DMS53 (cell line): Measurements from ENCODE around the gene GPR32.
"Not testable (repeated sequence)": the region's sequence is repeated elsewhere in the genome, so short reads cannot be mapped to it uniquely, and the experiment has no call there.

Source experiments
- DNase-seq: peaks from one replicate; lab custom pipeline; 2025; lab: John Stamatoyannopoulos, UW

Gene GPR32

GRCh38 chr19:50770164-50770563 is at the start of gene GPR32:
Gene GPR32, plus strand, starts transcription at chr19:50770464. Its CDS starts 137 bp downstream, at chr19:50770601.
- not testable (repeated sequence) for DNase-seq

GRCh38 chr19:50720921-50721381 is 49.3 kb upstream of the GPR32 start:
- DNase-seq = no peak

- no peak for DNase-seq
These were observed 48.7 kb upstream of the GPR32 start for GRCh38 chr19:50721441-50722137.

- DNase-seq = no peak
These were observed 47.9 kb upstream of the GPR32 start for GRCh38 chr19:50722201-50723013.

- no peak for DNase-seq
These were observed 47.2 kb upstream of the GPR32 start, which contains the start of gene CLEC11A for GRCh38 chr19:50723069-50723468. Gene CLEC11A, plus strand, starts transcription at chr19:50723364. Its CDS starts 162 bp downstream, at chr19:50723526.

- no peak for DNase-seq
These were observed 46.3 kb upstream of the GPR32 start for GRCh38 chr19:50723735-50724521.

GRCh38 chr19:50724522-50725217 is 45.6 kb upstream of the GPR32 start:
- DNase-seq = no peak

GRCh38 chr19:50725218-50725910 is 44.9 kb upstream of the GPR32 start:
- DNase-seq = no peak

- DNase-seq = no peak
These were observed 44.4 kb upstream of the GPR32 start for GRCh38 chr19:50725911-50726230.

- DNase-seq = no peak
These were observed 42.1 kb upstream of the GPR32 start for GRCh38 chr19:50728084-50728737.

- DNase-seq = no peak
These were observed 40.4 kb upstream of the GPR32 start for GRCh38 chr19:50729894-50730293.

GRCh38 chr19:50735869-50736268 is 34.4 kb upstream of the GPR32 start:
- no peak for DNase-seq

GRCh38 chr19:50736338-50736737 is 33.9 kb upstream of the GPR32 start:
- DNase-seq = no peak

- no peak for DNase-seq
These were observed 30.9 kb upstream of the GPR32 start for GRCh38 chr19:50739132-50739913.

- no peak for DNase-seq
These were observed 30.3 kb upstream of the GPR32 start for GRCh38 chr19:50739914-50740426.

GRCh38 chr19:50741179-50741933 is 28.9 kb upstream of the GPR32 start:
- no peak for DNase-seq

GRCh38 chr19:50743537-50743936 is 26.7 kb upstream of the GPR32 start:
- DNase-seq = no peak

- DNase-seq = no peak
These were observed 25.0 kb upstream of the GPR32 start for GRCh38 chr19:50745221-50745620.

- not testable (repeated sequence) for DNase-seq
These were observed 23.1 kb upstream of the GPR32 start for GRCh38 chr19:50747141-50747540.
